Measurements from ENCODE around the gene SHC2.
A peak's percentile ranks its signal among the peaks of the same experiment; 100 is the strongest.

SHC2 gene

GRCh38 chr19:460877-461720 is at the start of gene SHC2:
TSS of gene SHC2 (minus strand) at chr19:461033. CDS start at chr19:460996, 37 bp downstream.
- DNase-seq, result no peak

GRCh38 chr19:508204-509150 is 47.6 kb upstream of the SHC2 start:
- DNase-seq, result no peak

- DNase-seq, result peak; percentile 69
These were observed 46.7 kb upstream of the SHC2 start, which contains the start of gene TPGS1 for GRCh38 chr19:507286-508203. TSS of gene TPGS1 (plus strand) at chr19:507497. CDS start at chr19:507507, 10 bp downstream.

GRCh38 chr19:506404-507285 is 45.8 kb upstream of the SHC2 start:
- DNase-seq, result peak; percentile 96

- DNase-seq, result no peak
These were observed 43.8 kb upstream of the SHC2 start for GRCh38 chr19:504616-505015.

GRCh38 chr19:501646-502045 is 40.8 kb upstream of the SHC2 start:
- no peak for DNase-seq

- no peak for DNase-seq
These were observed 38.3 kb upstream of the SHC2 start for GRCh38 chr19:498977-499623.

GRCh38 chr19:498511-498891 is 37.7 kb upstream of the SHC2 start:
- DNase-seq, result no peak

- no peak for DNase-seq
These were observed 37.2 kb upstream of the SHC2 start for GRCh38 chr19:497869-498510.

- DNase-seq, result no peak
These were observed 36.6 kb upstream of the SHC2 start for GRCh38 chr19:497491-497868.

- no peak for DNase-seq
These were observed 36.2 kb upstream of the SHC2 start for GRCh38 chr19:496986-497385.

- DNase-seq, result no peak
These were observed 35.4 kb upstream of the SHC2 start, which contains the start of gene MADCAM1 for GRCh38 chr19:496112-496665. TSS of gene MADCAM1 (plus strand) at chr19:496486. CDS start at chr19:496500, 14 bp downstream.

- DNase-seq, result peak; percentile 33
These were observed 34.7 kb upstream of the SHC2 start for GRCh38 chr19:495402-496111.

GRCh38 chr19:495081-495401 is 34.2 kb upstream of the SHC2 start:
- no peak for DNase-seq

GRCh38 chr19:494171-495080 is 33.6 kb upstream of the SHC2 start:
- no peak for DNase-seq

- no peak for DNase-seq
These were observed 32.7 kb upstream of the SHC2 start for GRCh38 chr19:493391-494170.

- peak; percentile 3 for DNase-seq
These were observed 31.3 kb upstream of the SHC2 start for GRCh38 chr19:492091-492531.
